ENCODE data around the gene ATP8B4.

GRCh38 chr15:49964551-49964950 lies 154.5 kb downstream of the ATP8B4 start:
- TF ChIP-seq CTCF (IDR thresholded peaks at IDR 0.05) (no peak), TEAD4 (IDR thresholded peaks at IDR 0.05; ENCODE audit: borderline replicate concordance, insufficient read depth) (no peak), REST (IDR thresholded peaks at IDR 0.05; ENCODE audit: low read depth, low read length) (no peak), POLR2AphosphoS5 (IDR thresholded peaks at IDR 0.05; ENCODE audit: low read depth, low read length) (no peak), EP300 (IDR thresholded peaks at IDR 0.05; ENCODE audit: borderline replicate concordance in 1 of 2, low read depth in 1 of 2, low read length in 1 of 2) (no peak), USF2 (IDR thresholded peaks at IDR 0.05; ENCODE audit: borderline replicate concordance, low read depth, low read length) (no peak), MAX (IDR thresholded peaks at IDR 0.05; ENCODE audit: low read depth) (no peak), JUND (IDR thresholded peaks at IDR 0.05) (no peak), TAF1 (IDR thresholded peaks at IDR 0.05; ENCODE audit: borderline replicate concordance, low read depth, low read length) (no peak)

Measured in SK-N-SH (cell line).